GM19324 (cell line): ENCODE measurements around the gene LPCAT3.

Experiments used
- ATAC-seq: cut with Tn5 transposase; IDR thresholded peaks from one replicate; pipeline ENCODE4 v1.9.1; 2021; ENCODE audit warnings: mild to moderate bottlenecking, moderate library complexity; ENCODE audit not compliant: unreplicated experiment, low FRiP score

The LPCAT3 gene

GRCh38 chr12:7004287-7004803 lies 13.9 kb downstream of the LPCAT3 start:
- no peak for ATAC-seq

GRCh38 chr12:7001921-7002591 lies 16.2 kb downstream of the LPCAT3 start:
- no peak for ATAC-seq

DNA sequence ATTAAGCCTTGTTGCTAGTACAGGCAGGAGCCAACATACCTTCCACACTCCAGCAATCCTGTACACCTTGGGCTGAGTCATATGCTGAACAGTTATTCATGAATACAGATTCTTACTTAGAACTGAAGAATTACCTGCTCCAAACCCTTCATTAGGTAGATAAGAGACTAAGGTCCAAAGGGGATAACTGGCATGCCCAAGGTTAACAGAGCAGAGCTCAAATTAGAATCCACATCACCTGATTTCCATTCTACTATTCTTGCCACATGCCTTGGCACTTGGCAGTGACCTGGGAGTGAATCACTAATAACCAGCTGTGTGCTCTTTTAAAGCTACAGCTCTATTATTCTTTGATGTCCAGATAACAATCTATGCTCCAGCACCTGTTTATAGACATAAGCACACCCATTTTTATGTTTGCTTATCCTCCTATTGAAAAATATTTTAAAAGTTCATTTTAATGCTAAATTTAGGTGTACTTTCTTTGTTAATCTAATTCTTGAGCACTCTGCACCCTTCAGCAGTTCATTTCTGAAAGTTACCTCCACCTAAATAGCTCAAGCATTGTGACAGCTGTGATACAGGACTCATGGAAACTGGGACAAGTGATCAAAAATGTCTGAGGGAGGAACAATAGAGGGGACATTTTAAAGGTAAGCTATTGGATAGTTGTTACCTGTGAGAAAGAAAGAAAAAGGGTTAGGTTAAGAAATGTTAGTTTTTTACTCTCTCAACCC lies 19.4 kb downstream of the LPCAT3 start:
- ATAC-seq, result no peak

GRCh38 chr12:6996040-6996441 lies 22.2 kb downstream of the LPCAT3 start:
- ATAC-seq, result no peak

- ATAC-seq, result no peak
Observed at GRCh38 chr12:6987956-6988553, 30.2 kb downstream of the LPCAT3 start.

DNA sequence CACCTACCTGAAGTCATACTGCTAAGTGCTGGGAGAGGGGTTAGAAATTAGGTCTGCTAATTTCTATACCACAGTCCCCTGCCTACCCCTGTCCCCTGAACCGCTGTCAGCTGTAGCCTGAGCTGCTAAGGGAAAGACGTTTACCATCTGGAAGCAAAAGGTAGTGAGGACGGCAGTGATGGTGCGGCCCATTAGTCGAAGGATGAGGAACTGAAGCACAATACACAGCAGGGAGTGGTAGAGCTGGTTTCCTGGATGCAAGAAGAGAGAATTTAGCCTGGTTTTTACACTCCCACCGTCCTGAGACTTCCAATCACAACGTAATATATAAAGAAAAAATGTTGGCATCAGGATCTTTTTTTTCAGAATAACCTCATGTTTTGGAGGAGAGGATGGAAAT lies 35.7 kb downstream of the LPCAT3 start:
- no peak for ATAC-seq

GRCh38 chr12:6981152-6982052 lies 36.9 kb downstream of the LPCAT3 start:
- ATAC-seq, result no peak

DNA sequence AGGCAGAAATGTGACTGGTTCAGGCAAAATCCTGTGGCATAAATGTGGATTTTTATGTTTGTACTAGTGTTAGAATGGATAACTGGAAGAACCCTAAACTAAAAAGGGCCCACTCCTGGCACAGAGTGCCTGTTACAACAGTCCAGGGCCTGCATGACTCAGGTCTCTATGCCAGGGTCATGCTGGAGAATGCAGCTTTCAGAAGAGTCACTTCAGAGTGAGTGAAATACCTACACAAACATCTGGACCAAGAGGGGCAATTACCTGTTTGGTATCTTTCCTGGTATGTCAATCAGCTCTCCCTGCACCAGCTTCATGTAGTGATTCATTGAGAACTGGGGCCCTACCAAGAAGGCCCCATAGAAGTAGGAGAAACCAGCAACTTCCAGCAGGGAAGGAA lies 37.5 kb downstream of the LPCAT3 start:
- no peak for ATAC-seq

DNA sequence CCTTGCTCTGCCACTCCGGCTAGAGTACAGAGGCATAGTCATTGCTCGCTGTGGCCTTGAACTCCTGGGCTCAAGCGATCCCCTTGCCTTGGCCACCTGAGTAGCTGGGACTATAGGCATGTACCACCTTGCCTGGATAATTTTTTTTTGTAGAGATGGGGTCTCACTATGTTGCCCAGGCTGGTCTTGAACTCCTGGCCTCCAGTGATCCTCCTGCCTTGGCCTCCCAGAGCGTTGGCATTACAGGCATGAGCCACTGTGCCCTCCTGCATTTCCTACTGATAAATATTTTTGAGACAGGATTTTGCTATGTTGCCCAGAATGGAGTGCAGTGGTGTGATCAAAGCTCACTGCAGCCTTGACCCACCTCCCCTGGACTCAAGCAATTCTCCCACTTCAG lies 38.2 kb downstream of the LPCAT3 start:
- ATAC-seq, result no peak

GRCh38 chr12:6979453-6979852 lies 38.8 kb downstream of the LPCAT3 start:
- no peak for ATAC-seq

DNA sequence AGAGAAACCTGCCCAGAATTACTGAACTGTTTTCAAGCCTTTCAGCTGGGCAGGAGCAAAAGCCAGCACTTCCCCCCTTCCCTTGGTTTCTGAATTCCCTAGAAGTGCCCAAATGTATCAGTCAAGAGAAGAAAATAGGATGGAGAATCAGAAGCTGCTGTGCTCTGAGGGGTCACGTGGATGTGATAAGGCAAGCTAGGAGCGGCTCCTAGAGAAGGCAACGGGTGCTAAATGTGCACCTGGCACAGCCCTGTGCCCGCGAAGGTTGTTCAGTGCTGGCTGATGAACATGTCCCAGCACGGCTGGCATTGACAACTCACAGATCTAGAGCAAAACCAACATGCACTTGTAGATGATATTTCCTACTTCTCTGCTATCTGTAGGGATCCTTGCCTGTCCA lies 39.3 kb downstream of the LPCAT3 start:
- ATAC-seq, result no peak

- ATAC-seq, result no peak
Observed at GRCh38 chr12:6978611-6979011, 39.7 kb downstream of the LPCAT3 start.

- ATAC-seq, result no peak
Observed at GRCh38 chr12:6978188-6978587, 40.1 kb downstream of the LPCAT3 start.

DNA sequence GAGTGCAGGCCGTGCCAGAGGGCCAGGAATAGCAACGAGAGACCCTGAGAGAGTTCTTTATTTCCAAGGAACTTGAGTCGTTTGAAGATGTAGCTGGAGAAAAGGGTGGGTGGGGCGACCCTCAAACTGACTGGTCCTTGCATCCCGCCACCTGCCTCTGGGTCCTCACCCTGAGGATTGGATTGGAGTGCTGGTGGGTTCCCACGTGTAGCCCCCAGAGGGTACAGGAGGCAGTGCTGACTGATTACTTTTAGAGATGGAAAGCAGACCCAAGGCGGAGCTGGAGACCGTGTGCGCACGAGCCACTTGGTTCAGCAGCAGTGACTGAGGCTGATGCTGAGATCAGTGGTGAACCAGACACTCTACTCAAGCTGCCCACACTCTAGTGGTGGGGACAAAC lies 40.6 kb downstream of the LPCAT3 start:
- ATAC-seq, result no peak

GRCh38 chr12:6975297-6976032 lies 42.8 kb downstream of the LPCAT3 start:
- no peak for ATAC-seq

GRCh38 chr12:6974180-6974579 lies 44.1 kb downstream of the LPCAT3 start:
- no peak for ATAC-seq

- ATAC-seq, result peak; percentile 10
Observed at GRCh38 chr12:6970096-6970527, 48.2 kb downstream of the LPCAT3 start.

- ATAC-seq, result no peak
Observed at GRCh38 chr12:6968426-6968825, 49.9 kb downstream of the LPCAT3 start.

GRCh38 chr12:6967651-6968100 lies 50.6 kb downstream of the LPCAT3 start:
- no peak for ATAC-seq

GRCh38 chr12:6966351-6966750 lies 51.9 kb downstream of the LPCAT3 start:
- no peak for ATAC-seq
